GM06990 (cell line): Measurements from ENCODE around the gene KCNT1.

ENCODE experiments used
- DNase-seq: peaks from one replicate; pipeline ENCODE4 v3.0.0-alpha.2; 2011; ENCODE audit not compliant: insufficient read length; ENCODE audit errors: extremely low read depth
- H3K27me3 ChIP-seq: replicated peaks from 2 replicates; pipeline ENCODE4 v1.6.0; 2011; ENCODE audit warnings: low read length; ENCODE audit not compliant: control insufficient read depth, insufficient read depth
- H3K36me3 ChIP-seq: 2 replicates; pipeline ENCODE4 v1.5.1; 2011; ENCODE audit warnings: low read length; ENCODE audit not compliant: control insufficient read depth, insufficient read depth
- H3K4me3 ChIP-seq: replicated peaks from 2 replicates; pipeline ENCODE4 v1.5.1; 2011; ENCODE audit warnings: low read depth, mild to moderate bottlenecking, control low read depth, low read length
- CTCF ChIP-seq: IDR thresholded peaks from 2 replicates; pipeline ENCODE4 v1.5.1; 2011; ENCODE audit warnings: low read length, control low read depth, mild to moderate bottlenecking, inconsistent platforms; ENCODE audit not compliant: insufficient read depth, poor library complexity, severe bottlenecking

The KCNT1 gene

GRCh38 chr9:135719472-135719871 is 17.5 kb downstream of the KCNT1 start:
- Histone ChIP-seq H3K27me3 (peaks cover 3% of the 10 kb centered on the region), H3K36me3 (no peaks in the 10 kb centered on the region), H3K4me3 (no peak overlapping the region)
- TF ChIP-seq CTCF, result no peak
- DNase-seq, result no peak

- no peak for DNase-seq
- no peaks in the 10 kb centered on the region; the same call in 1 of the 2 replicates for H3K27me3 ChIP-seq
- H3K4me3 ChIP-seq, result no peak overlapping the region
- TF ChIP-seq CTCF, result no peak
- no peaks in the 10 kb centered on the region for H3K36me3 ChIP-seq
Observed at GRCh38 chr9:135722365-135722764, 20.4 kb downstream of the KCNT1 start.

GRCh38 chr9:135724186-135724787 is 22.3 kb downstream of the KCNT1 start:
- H3K4me3 ChIP-seq, result no peak overlapping the region
- no peaks in the 10 kb centered on the region; the same call in 1 of the 2 replicates for H3K27me3 ChIP-seq
- no peak for TF ChIP-seq CTCF
- H3K36me3 ChIP-seq, result no peaks in the 10 kb centered on the region
- DNase-seq, result no peak

- Histone ChIP-seq H3K27me3 (no peaks in the 10 kb centered on the region), H3K4me3 (no peak overlapping the region), H3K36me3 (no peaks in the 10 kb centered on the region)
- no peak for DNase-seq
- peak; percentile 20 for TF ChIP-seq CTCF
Observed at GRCh38 chr9:135726138-135726853, 24.3 kb downstream of the KCNT1 start.

GRCh38 chr9:135727257-135727875 is 25.4 kb downstream of the KCNT1 start:
- H3K27me3 ChIP-seq, result no peaks in the 10 kb centered on the region
- DNase-seq, result no peak
- no peak for TF ChIP-seq CTCF
- no peaks in the 10 kb centered on the region for H3K36me3 ChIP-seq
- no peak overlapping the region for H3K4me3 ChIP-seq
